GM12873 (cell line): ENCODE results near the gene CIROP.

Experiments used
- CTCF ChIP-seq: IDR thresholded peaks from 2 replicates; pipeline ENCODE4 v1.5.1; 2012; ENCODE audit warnings: low read depth, mild to moderate bottlenecking, moderate library complexity, low read length, control low read depth; ENCODE audit not compliant: insufficient read depth; ENCODE audit errors: missing control alignments

CIROP gene

DNA sequence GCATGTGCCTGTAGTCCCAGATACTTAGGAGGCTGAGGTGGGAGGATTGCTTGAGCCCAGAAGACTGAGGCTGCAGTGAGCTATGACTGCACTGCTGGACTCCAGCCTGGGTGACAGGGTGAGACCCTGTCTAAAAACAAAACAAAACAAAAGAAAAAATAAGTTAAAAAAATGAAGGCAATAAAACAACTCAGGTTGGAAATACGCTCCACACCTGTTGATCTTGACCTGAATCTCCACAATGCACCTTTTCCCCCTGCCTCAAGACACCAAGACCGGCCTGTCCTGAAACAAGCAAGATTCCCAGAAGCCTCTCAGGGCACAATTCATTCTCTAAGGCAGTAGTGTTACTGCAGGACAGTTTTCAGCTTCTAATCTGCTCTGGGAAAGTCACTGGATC is 35.1 kb upstream of the CIROP start:
- TF ChIP-seq CTCF, result no peak

- TF ChIP-seq CTCF, result no peak
Observed at GRCh38 chr14:23137813-23138535, 33.2 kb upstream of the CIROP start.

DNA sequence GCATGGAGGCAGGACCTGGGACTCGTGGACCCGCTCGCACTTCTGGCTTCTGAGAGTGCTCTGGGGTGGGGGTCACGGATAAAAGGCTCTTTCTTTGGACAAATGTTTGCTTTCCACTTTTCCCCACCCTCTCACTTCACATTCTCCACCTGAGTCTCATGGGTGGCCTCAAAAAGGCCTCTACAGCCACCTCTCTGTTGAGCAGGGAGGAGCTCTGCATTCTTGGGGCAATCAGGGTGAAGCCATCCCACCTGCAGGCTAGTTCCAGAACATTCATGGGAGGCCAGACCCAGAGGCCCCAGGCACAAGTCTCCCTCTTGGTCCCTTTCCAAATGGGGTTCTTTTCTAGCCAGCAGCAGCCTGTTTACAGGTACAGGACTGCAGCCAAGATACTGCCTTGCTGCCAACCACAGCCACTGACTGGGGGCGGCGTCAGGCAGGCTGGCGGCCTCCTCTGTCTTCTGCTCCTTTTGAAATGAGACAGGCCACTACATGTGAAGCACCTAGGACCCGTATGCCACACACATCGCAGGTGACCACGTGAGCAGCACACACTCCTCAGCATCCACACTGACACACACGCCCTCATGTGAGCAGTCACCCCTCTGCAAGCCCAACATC is 32.5 kb upstream of the CIROP start:
- no peak for TF ChIP-seq CTCF

DNA sequence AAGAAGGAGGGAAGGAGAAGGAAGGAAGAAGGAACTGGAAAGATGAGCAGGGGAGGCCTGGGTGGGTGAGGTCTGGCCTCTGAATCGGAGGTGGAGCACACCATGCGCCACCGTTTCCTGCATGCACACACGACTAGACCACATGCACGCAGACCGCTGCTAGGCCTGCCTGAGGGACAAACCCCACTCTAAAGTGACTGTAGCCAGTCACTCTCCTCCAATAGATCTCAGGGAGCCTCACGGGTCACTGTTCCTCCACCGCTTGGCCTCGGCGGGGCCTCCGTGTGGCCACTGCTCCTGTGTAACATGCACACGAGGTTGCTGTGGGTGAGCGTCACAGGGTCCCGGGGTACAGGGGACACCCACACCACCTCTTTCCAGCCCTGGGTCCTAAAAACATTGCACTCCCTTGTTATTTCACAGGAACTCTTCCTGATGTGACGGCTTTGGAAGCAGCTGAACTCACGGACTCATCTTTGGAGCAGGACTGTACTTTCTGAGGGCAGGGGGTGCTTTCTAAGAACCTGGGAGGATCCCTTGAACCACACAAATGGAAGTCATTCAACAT is 31.9 kb upstream of the CIROP start:
- TF ChIP-seq CTCF, result no peak

DNA sequence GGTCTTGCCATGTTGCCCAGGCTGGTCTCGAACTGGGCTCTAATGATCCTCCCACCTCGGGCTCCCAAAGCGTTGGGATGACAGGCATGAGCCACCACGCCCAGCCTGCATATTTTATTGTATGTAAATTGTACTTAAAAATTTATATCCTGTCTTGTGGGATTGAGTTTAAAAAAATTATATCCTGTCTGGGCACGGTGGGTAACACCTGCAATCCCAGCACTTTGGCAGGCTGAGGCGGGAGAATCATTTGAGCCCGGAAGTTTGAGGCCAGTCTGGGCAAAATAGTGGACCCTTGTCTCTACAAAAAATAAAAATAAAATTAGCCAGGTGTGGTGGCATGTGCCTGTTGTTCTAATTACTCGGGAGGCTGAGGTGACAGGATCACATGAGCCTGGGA is 28.2 kb upstream of the CIROP start:
- TF ChIP-seq CTCF, result no peak

- no peak for TF ChIP-seq CTCF
Observed at GRCh38 chr14:23131482-23131881, 26.7 kb upstream of the CIROP start.

DNA sequence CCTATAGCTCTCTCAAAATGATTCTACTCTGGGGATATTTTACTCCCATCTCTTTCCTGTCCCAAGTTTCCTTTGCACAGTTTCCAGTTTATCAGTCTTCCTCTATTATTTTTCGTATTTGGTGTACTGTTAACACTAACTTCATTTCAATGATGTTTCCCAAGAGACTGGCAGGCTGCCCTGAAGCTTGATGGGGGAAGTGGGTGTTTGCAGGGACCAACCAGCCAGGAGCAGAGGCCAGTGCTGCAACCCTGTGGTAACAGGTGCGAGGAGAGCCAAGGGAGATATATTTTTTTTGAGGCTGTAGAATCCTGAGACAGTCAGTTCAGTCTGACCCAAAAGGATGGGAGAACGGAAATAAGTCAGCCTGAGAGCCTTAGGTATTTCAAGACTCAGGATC is 26.1 kb upstream of the CIROP start:
- no peak for TF ChIP-seq CTCF
